Gastrocnemius medialis (tissue), 4 donors: Measurements from ENCODE around the gene MMP24OS.

Experiments
- POLR2A ChIP-seq, 2 donors: fragments of 450-650 bp; IDR thresholded peaks; one replicate each; pipeline ENCODE4 v1.6.1; 2017; ENCODE audit warnings: antibody characterized with exemption in 2 of 2, mild to moderate bottlenecking in 2 of 2, moderate library complexity in 2 of 2
- TF ChIP-seq, protein P1 (sequence below), 5 experiments: fragments of 450-650 bp in 3 of 5; fragments of 200-600 bp in 2 of 5; sonication (generic) in 2 of 5; IDR thresholded peaks in 4 of 5; conservative IDR thresholded peaks in 1 of 5; 1 replicate in 4 of 5; 2 replicates in 1 of 5; pipeline ENCODE4 v1.5.1; 2016 to 2019; ENCODE audit warnings: antibody characterized with exemption in 5 of 5, mild to moderate bottlenecking in 3 of 5, moderate library complexity in 3 of 5

DNA sequence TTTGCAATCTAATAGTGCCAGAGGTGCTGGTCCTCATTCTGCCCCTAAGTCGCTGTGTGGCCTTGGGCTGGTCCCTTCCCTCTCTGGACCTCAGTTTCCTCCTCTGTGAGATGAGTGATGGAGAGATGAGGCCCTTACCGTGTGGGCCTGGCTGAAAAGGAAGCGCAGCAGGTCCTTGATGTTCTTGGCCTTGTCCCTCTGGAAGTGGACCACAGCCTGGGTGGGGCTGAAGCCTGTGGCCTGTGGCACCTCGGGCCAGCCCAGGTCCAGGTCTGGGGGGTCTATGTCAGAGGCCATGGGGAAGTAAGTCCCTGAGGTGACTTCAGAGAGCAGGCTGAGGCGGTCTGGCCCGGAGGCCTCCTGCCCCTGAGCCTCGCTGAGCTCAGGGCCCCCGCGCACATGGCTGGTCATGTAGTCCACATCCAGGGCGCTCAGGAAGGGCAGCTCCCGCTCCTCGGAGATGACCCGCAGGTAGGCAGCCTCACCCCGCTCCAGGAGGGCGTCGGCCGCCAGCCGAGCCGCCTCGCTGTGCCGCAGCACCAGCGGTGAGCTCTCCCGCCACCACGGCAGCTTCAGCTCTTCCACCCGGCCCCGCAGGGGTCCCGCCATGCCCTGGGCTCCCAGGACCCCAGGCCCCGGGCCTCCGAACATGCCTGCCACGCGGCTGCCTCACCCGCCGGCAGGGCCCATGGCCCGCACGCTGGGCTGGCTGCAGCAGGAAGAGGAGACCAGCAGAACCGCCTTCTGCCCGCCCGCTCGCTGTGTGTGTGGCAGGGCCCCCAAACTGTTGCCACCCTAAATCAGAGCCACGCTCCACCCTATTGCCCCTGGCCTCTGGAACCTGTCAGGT, 14.0 kb upstream of the MMP24OS start, which contains the start of gene FAM83C:
- TF ChIP-seq, protein P1, sequence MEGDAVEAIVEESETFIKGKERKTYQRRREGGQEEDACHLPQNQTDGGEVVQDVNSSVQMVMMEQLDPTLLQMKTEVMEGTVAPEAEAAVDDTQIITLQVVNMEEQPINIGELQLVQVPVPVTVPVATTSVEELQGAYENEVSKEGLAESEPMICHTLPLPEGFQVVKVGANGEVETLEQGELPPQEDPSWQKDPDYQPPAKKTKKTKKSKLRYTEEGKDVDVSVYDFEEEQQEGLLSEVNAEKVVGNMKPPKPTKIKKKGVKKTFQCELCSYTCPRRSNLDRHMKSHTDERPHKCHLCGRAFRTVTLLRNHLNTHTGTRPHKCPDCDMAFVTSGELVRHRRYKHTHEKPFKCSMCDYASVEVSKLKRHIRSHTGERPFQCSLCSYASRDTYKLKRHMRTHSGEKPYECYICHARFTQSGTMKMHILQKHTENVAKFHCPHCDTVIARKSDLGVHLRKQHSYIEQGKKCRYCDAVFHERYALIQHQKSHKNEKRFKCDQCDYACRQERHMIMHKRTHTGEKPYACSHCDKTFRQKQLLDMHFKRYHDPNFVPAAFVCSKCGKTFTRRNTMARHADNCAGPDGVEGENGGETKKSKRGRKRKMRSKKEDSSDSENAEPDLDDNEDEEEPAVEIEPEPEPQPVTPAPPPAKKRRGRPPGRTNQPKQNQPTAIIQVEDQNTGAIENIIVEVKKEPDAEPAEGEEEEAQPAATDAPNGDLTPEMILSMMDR (IDR thresholded peaks at IDR 0.05 in 4 of 5, conservative IDR thresholded peaks at IDR 0.05 in 1 of 5) = no peak
- no peak for TF ChIP-seq POLR2A (IDR thresholded peaks at IDR 0.05)
